Stomach (tissue), 9 donors: ENCODE results near the gene SLC1A2. TPM values are rescaled to one million over a fixed set of nuclear protein-coding genes. Genes with fewer than 3 reads are reported as not detected.
A peak's percentile ranks its signal among the peaks of the same experiment; 100 is the strongest.

Source experiments
- DNase-seq, 2 donors: peaks; one replicate each; pipeline versions ENCODE4 v3.0.0 to v3.0.0-alpha.2; 2013 to 2019
- H3K27ac ChIP-seq, 5 donors: fragments of 200-600 bp in 4 of 5; sonication (generic) in 4 of 5; one replicate each; pipeline ENCODE4 v1.5.1; 2013 to 2019; ENCODE audit warnings: mild to moderate bottlenecking in 1 of 5, moderate library complexity in 1 of 5
- H3K27me3 ChIP-seq, 3 donors: fragments of 200-600 bp; sonication (generic); one replicate each; pipeline ENCODE4 v1.5.1; 2017 to 2019; ENCODE audit warnings: mixed run types in 1 of 3
- H3K36me3 ChIP-seq, 4 donors: fragments of 200-600 bp; sonication (generic); 1 replicate in 3 of 4; 2 replicates in 1 of 4; pipeline ENCODE4 v1.5.1; 2016 to 2019
- H3K4me1 ChIP-seq, 4 donors: fragments of 200-600 bp; sonication (generic); one replicate each; pipeline ENCODE4 v1.5.1; 2016 to 2019
- H3K4me3 ChIP-seq, 4 donors: fragments of 200-600 bp; sonication (generic) in 3 of 4; one replicate each; pipeline ENCODE4 v1.5.1; 2016 to 2019; ENCODE audit warnings: mild to moderate bottlenecking in 1 of 4
- H3K9me3 ChIP-seq, 4 donors: fragments of 200-600 bp; sonication (generic); one replicate each; pipeline ENCODE4 v1.5.1; 2016 to 2019
- CTCF ChIP-seq, 7 experiments: fragments of 450-650 bp in 4 of 7; fragments of 200-600 bp in 3 of 7; sonication (generic) in 3 of 7; IDR thresholded peaks; one replicate each; pipeline ENCODE4 v1.5.1; 2016 to 2019; ENCODE audit warnings: antibody characterized with exemption in 7 of 7, control low read depth in 2 of 7, mild to moderate bottlenecking in 1 of 7
- EP300 ChIP-seq: sonication (generic); formaldehyde crosslinking; IDR thresholded peaks from one replicate; pipeline ENCODE4 v1.6.1; 2017; ENCODE audit warnings: antibody characterized with exemption
- POLR2A ChIP-seq, 4 donors: fragments of 450-650 bp; IDR thresholded peaks; one replicate each; pipeline ENCODE4 v1.6.1; 2016; ENCODE audit warnings: antibody characterized with exemption in 4 of 4, control low read depth in 2 of 4, mild to moderate bottlenecking in 1 of 4, moderate library complexity in 1 of 4
- POLR2AphosphoS5 ChIP-seq, 3 donors: sonication (generic); formaldehyde crosslinking; IDR thresholded peaks; one replicate each; pipeline ENCODE4 v1.6.1; 2016; ENCODE audit warnings: antibody characterized with exemption in 3 of 3
- WGBS, 5 donors: extraction: QIAGEN DNeasy Blood & Tissue Kit in 3 of 5; methylation state at CpG; one replicate each; pipeline versions ENCODE4 v1.1.5 to v1.1.7; 2013 to 2018; 5-methylcytosine and 5-hydroxymethylcytosine counted together
- intact Hi-C: fragments of 100-400 bp; cut with DNase I; formaldehyde crosslinking; loops from one replicate; pipeline ENCODE4 v1.15.1; 2023; ENCODE audit warnings: low total_unique reads
- polyA plus RNA-seq, 3 donors: library from polyadenylated mRNA; stranded (reverse); fragments of 200-250 nt; gene quantifications; one replicate each; pipeline ENCODE4 v1.2.3, GENCODE V29; 2013
- total RNA-seq, 5 donors: library from RNA; depleted of rRNA; stranded (reverse); fragments of >200 nt; gene quantifications; one replicate each; pipeline versions ENCODE4 v1.1.0 to v1.2.3, GENCODE V29; 2014 to 2016
- donor health status: healthy with polysubstance abuse.
- donor health status: Bipolar disorder and iron deficiency.
- donor health status: healthy.

The SLC1A2 gene
- total and polyA plus RNA-seq, 8 donors: 1.3 to 13.4 (median 3.2) TPM; not detected in 1

GRCh38 chr11:35358391-35358790 lies 61.0 kb downstream of the SLC1A2 start:
- Histone ChIP-seq H3K36me3 (no peaks in the 10 kb centered on the region), H3K4me1 (peaks cover 0 to 25% (median 10%) of the 10 kb centered on the region in 4 donors), H3K27me3 (no peaks in the 10 kb centered on the region), H3K27ac (peak overlapping the region in 2 of 5 donors; percentile 4 to 13), H3K4me3 (no peak overlapping the region), H3K9me3 (no peaks in the 10 kb centered on the region)
- intact Hi-C loops: no loop called here
- DNase-seq: no peak
- no peak for TF ChIP-seq POLR2AphosphoS5 (IDR thresholded peaks at IDR 0.05)
- no peak for TF ChIP-seq POLR2A (IDR thresholded peaks at IDR 0.05)
- no peak for TF ChIP-seq CTCF (IDR thresholded peaks at IDR 0.05)
- TF ChIP-seq EP300: no peak

GRCh38 chr11:35357923-35358322 lies 61.4 kb downstream of the SLC1A2 start:
- Histone ChIP-seq H3K9me3 (no peaks in the 10 kb centered on the region), H3K36me3 (no peaks in the 10 kb centered on the region), H3K4me1 (peaks cover 0 to 21% (median 6%) of the 10 kb centered on the region in 4 donors), H3K4me3 (no peak overlapping the region), H3K27ac (peak overlapping the region in 1 of 5 donors; percentile 4), H3K27me3 (no peaks in the 10 kb centered on the region)
- DNase-seq: no peak
- TF ChIP-seq POLR2AphosphoS5 (IDR thresholded peaks at IDR 0.05) (no peak), EP300 (no peak), CTCF (IDR thresholded peaks at IDR 0.05) (no peak), POLR2A (IDR thresholded peaks at IDR 0.05) (no peak)
- 70 to 83% (median 80%) methylated on average over 5 of the region's 5 CpGs for WGBS, 5 donors
- intact Hi-C loops: no loop called here

- H3K36me3 ChIP-seq: no peaks in the 10 kb centered on the region
- no peak for TF ChIP-seq POLR2A (IDR thresholded peaks at IDR 0.05)
- no peak for TF ChIP-seq CTCF (IDR thresholded peaks at IDR 0.05)
- no peak for TF ChIP-seq POLR2AphosphoS5 (IDR thresholded peaks at IDR 0.05)
- TF ChIP-seq EP300: no peak
- peaks cover 0 to 21% (median 6%) of the 10 kb centered on the region in 4 donors for H3K4me1 ChIP-seq
- WGBS, 5 donors: 84 to 94% (median 91%) methylated on average over 5 of the region's 5 CpGs
- H3K27ac ChIP-seq: no peak overlapping the region
- intact Hi-C loops: no loop called here
- DNase-seq: no peak
- no peaks in the 10 kb centered on the region for H3K27me3 ChIP-seq
- H3K4me3 ChIP-seq: no peak overlapping the region
- H3K9me3 ChIP-seq: no peaks in the 10 kb centered on the region
Measured at GRCh38 chr11:35355102-35355749, 64.1 kb downstream of the SLC1A2 start.

GRCh38 chr11:35354644-35355043 lies 64.7 kb downstream of the SLC1A2 start:
- TF ChIP-seq POLR2A (IDR thresholded peaks at IDR 0.05) (no peak), CTCF (IDR thresholded peaks at IDR 0.05) (no peak), EP300 (no peak), POLR2AphosphoS5 (IDR thresholded peaks at IDR 0.05) (no peak)
- Histone ChIP-seq H3K4me1 (peaks cover 0 to 18% (median 6%) of the 10 kb centered on the region in 4 donors), H3K36me3 (no peaks in the 10 kb centered on the region), H3K4me3 (no peak overlapping the region), H3K27me3 (no peaks in the 10 kb centered on the region), H3K27ac (no peak overlapping the region), H3K9me3 (no peaks in the 10 kb centered on the region)
- WGBS, 5 donors: 90 to 96% (median 93%) methylated on average over 7 of the region's 7 CpGs
- intact Hi-C loops: no loop called here
- no peak for DNase-seq
